HepG2 (cell line): ENCODE data around the gene TSTD1. TPM values are rescaled to one million over a fixed set of nuclear protein-coding genes. Genes with fewer than 3 reads are reported as not detected.

Experiments
- ATAC-seq: fragments of 200-7000 bp; cut with Tn5 transposase; 3 replicates; pipeline ENCODE4 v1.9.1; 2020; ENCODE audit warnings: mild to moderate bottlenecking, moderate library complexity
- BruUV-seq: library from RNA; stranded (reverse); fragments of 400-500 nt; replicated peaks from 2 replicates; lab custom pipeline; 2021; lab: Mats Ljungman, UMichigan
- CTCF ChIA-PET: fragments of 300-600 bp; formaldehyde crosslinking; extraction: SDS; loops from one replicate; lab custom pipeline; 2021; ENCODE audit warnings: low total read pairs, inconsistent platforms, low intra/inter-chr PET ratio; lab: Yijun Ruan, JAX
- POLR2A ChIA-PET: fragments of 350-600 bp; sonication (Branson Sonifier 250); formaldehyde crosslinking; loops from one replicate; lab custom pipeline; 2020; ENCODE audit warnings: antibody characterized with exemption, inconsistent platforms; lab: Yijun Ruan, JAX
- DNase-seq: peaks from one replicate; pipeline ENCODE4 v3.0.0-alpha.2; 2015; ENCODE audit warnings: low spot score
- FAIRE-seq: peaks from 3 replicates; lab custom pipeline; 2011; peaks lifted over from hg19 to GRCh38; lab: Jason Lieb, UNC
- H2AFZ ChIP-seq: one replicate; pipeline ENCODE4 v1.6.1; 2011; ENCODE audit warnings: low read length, inconsistent platforms
- H3K27ac ChIP-seq: fragments of 300-600 bp; 3 replicates; pipeline ENCODE4 v1.8.0; 2011; ENCODE audit warnings: mixed run types, mild to moderate bottlenecking, mixed read lengths, low read length, inconsistent platforms; ENCODE audit not compliant: insufficient read depth; ENCODE audit errors: extremely low read length
- H3K27me3 ChIP-seq, 2 experiments: fragments of 200-600 bp in 1 of 2; 2 replicates in 1 of 2; 3 replicates in 1 of 2; pipeline versions ENCODE4 v1.6.0 to v1.8.0; 2011; ENCODE audit warnings: low read length in 2 of 2, mild to moderate bottlenecking in 2 of 2, moderate library complexity in 2 of 2, inconsistent platforms in 1 of 2; ENCODE audit not compliant: insufficient read depth in 2 of 2, control insufficient read depth in 1 of 2
- H3K36me3 ChIP-seq, 2 experiments: fragments of 200-600 bp in 1 of 2; replicated peaks in 1 of 2; 2 replicates in 1 of 2; 3 replicates in 1 of 2; pipeline versions ENCODE4 v1.5.1 to v1.8.0; 2011; ENCODE audit warnings: low read length in 2 of 2, inconsistent platforms in 1 of 2; ENCODE audit not compliant: insufficient read depth in 2 of 2, control insufficient read depth in 1 of 2
- H3K4me1 ChIP-seq: 2 replicates; pipeline ENCODE4 v1.5.1; 2012; ENCODE audit warnings: low read length, inconsistent platforms; ENCODE audit not compliant: insufficient read depth
- H3K4me2 ChIP-seq: 2 replicates; pipeline ENCODE4 v1.6.0; 2011; ENCODE audit warnings: low read depth, low read length, inconsistent platforms
- H3K4me3 ChIP-seq, 3 experiments: fragments of 200-600 bp in 1 of 3; sonication (generic), shearing (Covaris generic) in 1 of 3; replicated peaks in 1 of 3; 2 replicates each; pipeline ENCODE4 v1.5.1; 2011 to 2016; ENCODE audit warnings: low read length in 3 of 3, inconsistent platforms in 2 of 3, low read depth in 2 of 3, mild to moderate bottlenecking in 2 of 3, control low read depth in 1 of 3, mixed read lengths in 1 of 3; ENCODE audit not compliant: insufficient read depth in 1 of 3
- H3K79me2 ChIP-seq: one replicate; pipeline ENCODE4 v1.6.1; 2011; ENCODE audit warnings: low read length, inconsistent platforms; ENCODE audit not compliant: insufficient read depth
- H3K9ac ChIP-seq: 2 replicates; pipeline ENCODE4 v1.6.0; 2011; ENCODE audit warnings: mild to moderate bottlenecking, low read depth, low read length, inconsistent platforms; ENCODE audit not compliant: insufficient read depth
- H3K9me3 ChIP-seq: 2 replicates; pipeline ENCODE4 v1.5.1; 2012; ENCODE audit warnings: mild to moderate bottlenecking, low read length
- H4K20me1 ChIP-seq: 2 replicates; pipeline ENCODE4 v1.6.0; 2011; ENCODE audit warnings: inconsistent platforms, mild to moderate bottlenecking, low read length, moderate library complexity; ENCODE audit not compliant: insufficient read depth
- ARID2 ChIP-seq: sonication (generic); formaldehyde crosslinking; IDR thresholded peaks from 2 replicates; pipeline ENCODE4 v1.8.1; 2022; ENCODE audit warnings: mild to moderate bottlenecking, missing genetic modification reagents, borderline replicate concordance
- CCDC6 ChIP-seq: sonication (generic); formaldehyde crosslinking; IDR thresholded peaks from 2 replicates; pipeline ENCODE4 v1.8.1; 2022; ENCODE audit warnings: mild to moderate bottlenecking, missing genetic modification reagents, moderate library complexity
- ETS1 ChIP-seq: sonication (generic); formaldehyde crosslinking; IDR thresholded peaks from 2 replicates; pipeline ENCODE4 v1.4.0; 2020; ENCODE audit warnings: missing genetic modification reagents
- EZH2 ChIP-seq: conservative IDR thresholded peaks from 2 replicates; pipeline ENCODE4 v1.6.1; 2012; ENCODE audit warnings: mild to moderate bottlenecking, low read depth, low read length, moderate library complexity
- FOXP1 ChIP-seq, 2 experiments: fragments of 450-650 bp in 1 of 2; IDR thresholded peaks; 2 replicates each; pipeline ENCODE4 v1.6.1; 2017 to 2018; ENCODE audit warnings: antibody characterized with exemption in 1 of 2
- JUNB ChIP-seq: sonication (generic); formaldehyde crosslinking; IDR thresholded peaks from 2 replicates; pipeline ENCODE4 v1.8.0; 2022; ENCODE audit warnings: missing genetic modification reagents, mild to moderate bottlenecking, borderline replicate concordance
- MAX ChIP-seq: IDR thresholded peaks from 2 replicates; pipeline ENCODE4 v1.6.1; 2012; ENCODE audit warnings: inconsistent platforms
- MED8 ChIP-seq: sonication (generic); formaldehyde crosslinking; IDR thresholded peaks from 2 replicates; pipeline ENCODE4 v1.8.1; 2023; ENCODE audit warnings: mild to moderate bottlenecking, missing genetic modification reagents; ENCODE audit not compliant: insufficient replicate concordance
- RAD51 ChIP-seq: fragments of 450-650 bp; IDR thresholded peaks from 2 replicates; pipeline ENCODE4 v1.6.1; 2016; ENCODE audit warnings: borderline replicate concordance
- YEATS2 ChIP-seq: sonication (generic); formaldehyde crosslinking; IDR thresholded peaks from 2 replicates; pipeline ENCODE4 v1.4.0; 2020; ENCODE audit warnings: missing genetic modification reagents, borderline replicate concordance
- YEATS4 ChIP-seq: sonication (generic); formaldehyde crosslinking; IDR thresholded peaks from 2 replicates; pipeline ENCODE4 v1.4.0; 2020; ENCODE audit warnings: missing genetic modification reagents, borderline replicate concordance
- ZFX ChIP-seq: sonication (generic); formaldehyde crosslinking; IDR thresholded peaks from 2 replicates; pipeline ENCODE4 v1.4.0; 2020; ENCODE audit warnings: mild to moderate bottlenecking, low read depth, missing genetic modification reagents, moderate library complexity
- ZNF10 ChIP-seq: sonication (generic); formaldehyde crosslinking; IDR thresholded peaks from 2 replicates; pipeline ENCODE4 v1.4.0; 2020; ENCODE audit warnings: mild to moderate bottlenecking, low read depth, missing genetic modification reagents, borderline replicate concordance
- ZNF232 ChIP-seq: sonication (generic); formaldehyde crosslinking; IDR thresholded peaks from 2 replicates; pipeline ENCODE4 v1.4.0; 2020; ENCODE audit warnings: missing genetic modification reagents, borderline replicate concordance
- ZNF264 ChIP-seq: sonication (generic); formaldehyde crosslinking; IDR thresholded peaks from 2 replicates; pipeline ENCODE4 v1.4.0; 2020; ENCODE audit warnings: missing genetic modification reagents
- ZNF468 ChIP-seq: sonication (generic); formaldehyde crosslinking; IDR thresholded peaks from 2 replicates; pipeline ENCODE4 v1.8.0; 2022; ENCODE audit warnings: mild to moderate bottlenecking, moderate library complexity, missing genetic modification reagents
- ZNF607 ChIP-seq: sonication (generic); formaldehyde crosslinking; IDR thresholded peaks from 2 replicates; pipeline ENCODE4 v1.5.1; 2020; ENCODE audit warnings: missing genetic modification reagents, mild to moderate bottlenecking, borderline replicate concordance
- ZNF776 ChIP-seq: sonication (generic); formaldehyde crosslinking; IDR thresholded peaks from 2 replicates; pipeline ENCODE4 v1.4.0; 2020; ENCODE audit warnings: mild to moderate bottlenecking, missing genetic modification reagents
- ZNF790 ChIP-seq: sonication (generic); formaldehyde crosslinking; IDR thresholded peaks from 2 replicates; pipeline ENCODE4 v1.8.0; 2022; ENCODE audit warnings: missing genetic modification reagents, mild to moderate bottlenecking, borderline replicate concordance
- ZNF883 ChIP-seq: sonication (generic); formaldehyde crosslinking; IDR thresholded peaks from 2 replicates; pipeline ENCODE4 v1.5.1; 2020; ENCODE audit warnings: mild to moderate bottlenecking, missing genetic modification reagents; ENCODE audit errors: not compliant biosample characterization
- WGBS: methylation state at CpG from one replicate; pipeline ENCODE4 v1.1.6; 2017; ENCODE audit warnings: low lambda C conversion rate; 5-methylcytosine and 5-hydroxymethylcytosine counted together
- in situ Hi-C: cut with HindIII; loops from 2 replicates; pipeline ENCODE4 v1.10.0; 2017; ENCODE audit warnings: low pct_unique_long_range_greater_than_20kb; ENCODE audit not compliant: extremely low pct_ligation_motif_present
- intact Hi-C: fragments of 100-400 bp; cut with micrococcal nuclease; formaldehyde crosslinking; loops from one replicate; pipeline ENCODE4 v1.10.0; 2022; ENCODE audit not compliant: unreplicated experiment
- polyA plus RNA-seq, 8 experiments: library from polyadenylated mRNA; depleted of rRNA in 3 of 8; stranded (reverse) in 7 of 8; unstranded in 1 of 8; fragments of >200 nt; fragmentation: Illumina TruSeq in 4 of 8; extraction: Trizol in 4 of 8; gene quantifications; 2 replicates each; pipeline versions ENCODE4 v1.2.1 to v1.2.3, GENCODE V29; 2011 to 2016; ENCODE audit warnings: low read depth in 4 of 8, missing spikeins in 1 of 8, mixed read lengths in 1 of 8; ENCODE audit not compliant: insufficient read depth in 1 of 8
- total RNA-seq, 5 experiments: library from RNA; depleted of rRNA; stranded (reverse); fragments of >200 nt; fragmentation: Illumina TruSeq; extraction: Trizol; gene quantifications; 2 replicates each; pipeline ENCODE4 v1.2.3, GENCODE V29; 2016; ENCODE audit warnings: low read depth in 1 of 5

TSTD1 gene
- total and polyA plus RNA-seq, 2 of the 13 experiments (the other 11 are each of a cell fraction or from before 2014, with no cell fraction given) = 0.15 to 0.31 TPM

DNA sequence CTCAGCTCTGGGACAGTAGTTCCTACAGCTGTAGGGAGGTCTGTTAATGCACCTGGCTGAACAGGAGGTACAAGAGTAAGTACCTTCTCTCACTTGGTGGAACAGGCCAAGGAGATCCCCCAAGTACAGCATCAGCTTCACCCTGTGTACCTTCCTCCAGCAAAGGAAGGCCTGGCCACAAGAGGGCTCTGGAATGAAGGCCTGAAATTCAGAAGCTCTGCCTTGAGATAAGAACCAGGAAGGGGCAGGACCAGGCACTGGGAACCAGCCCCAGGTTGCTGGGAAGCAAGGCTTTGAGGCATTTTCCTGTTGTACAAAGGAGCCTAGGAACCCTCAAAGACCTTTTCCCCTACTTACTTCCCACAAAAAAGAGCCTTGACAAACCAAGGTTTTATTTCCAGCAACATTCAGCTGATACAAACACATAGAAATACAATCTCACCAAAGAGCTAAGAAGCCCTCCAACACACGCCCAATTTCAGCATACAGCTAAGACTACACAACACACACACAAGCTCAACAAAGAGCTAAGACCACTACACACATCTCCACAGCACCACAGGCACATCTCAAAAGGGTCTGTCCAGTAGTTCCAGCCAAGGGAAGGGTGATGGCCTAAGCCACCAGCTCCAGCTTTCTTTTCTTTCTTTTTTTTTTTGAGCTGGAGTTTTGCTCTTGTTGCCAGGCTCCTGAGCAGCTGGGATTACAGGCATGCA, 41.3 kb downstream of the TSTD1 start (continued):
- TF ChIP-seq ZNF232 (CRISPR knock-in tag) = no peak

DNA sequence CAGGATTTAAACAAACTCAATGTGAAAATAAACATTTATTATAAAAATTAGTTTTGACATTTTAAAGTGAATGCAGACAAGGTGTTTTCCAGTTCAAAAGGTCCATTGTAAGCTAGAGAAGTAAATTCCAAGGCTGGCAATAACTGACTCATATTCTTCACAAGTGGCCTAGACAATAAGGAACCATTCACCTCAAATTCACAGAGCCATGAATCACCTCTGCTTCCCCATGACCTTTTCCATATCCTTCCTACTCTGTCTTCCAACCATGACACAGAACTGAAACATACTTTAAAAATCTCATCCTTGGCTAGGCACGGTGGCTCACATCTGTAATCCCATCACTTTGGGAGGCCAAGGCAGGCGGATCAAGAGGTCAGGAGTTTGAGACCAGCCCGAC, 42.6 kb downstream of the TSTD1 start:
- Histone ChIP-seq H2AFZ (no peak overlapping the region), H3K4me3 (no peak overlapping the region), H4K20me1 (no peaks in the 10 kb centered on the region), H3K36me3 (peaks cover 21 to 31% of the 10 kb centered on the region in 2 experiments; a peak in 4 of 5 replicates), H3K4me2 (no peak overlapping the region), H3K27ac (no peak overlapping the region), H3K4me1 (peaks cover 11% of the 10 kb centered on the region), H3K27me3 (no peaks in the 10 kb centered on the region), H3K9me3 (no peaks in the 10 kb centered on the region), H3K9ac (no peak overlapping the region)
- no TSS peak for BruUV-seq
- ChIA-PET CTCF (interaction anchor here (0.9 to 1.9 kb wide), 2 partner anchors 25 to 76 kb away, joined by 4 to 6 read pairs; partner anchors contain the start of gene F11R), POLR2A (no interaction called here)
- FAIRE-seq (no peak), ATAC-seq (no peak)
- intact Hi-C loops = loop anchor here (2.0 to 10.0 kb wide), 3 partner anchors 49 to 139 kb away; partner anchors contain the start of genes DEDD and USF1
- no peak for TF ChIP-seq ETS1 (CRISPR knock-in tag)
- no peak for TF ChIP-seq FOXP1 (IDR thresholded peaks at IDR 0.05)
- TF ChIP-seq FOXP1 (CRISPR knock-in tag; IDR thresholded peaks at IDR 0.05) = no peak
- TF ChIP-seq MAX = no peak
- TF ChIP-seq ZNF468 = no peak
- no peak for TF ChIP-seq RAD51
- no peak for TF ChIP-seq CCDC6 (CRISPR knock-in tag)
- no peak for TF ChIP-seq ZNF607
- no peak for TF ChIP-seq ZNF883
- no peak for TF ChIP-seq ZFX (CRISPR knock-in tag)
- TF ChIP-seq ZNF264 (CRISPR knock-in tag) = no peak
- no peak for TF ChIP-seq ZNF10 (CRISPR knock-in tag)
- TF ChIP-seq ARID2 = no peak
- no peak for TF ChIP-seq ZNF790
- TF ChIP-seq ZNF776 (CRISPR knock-in tag) = no peak
- no peak for TF ChIP-seq JUNB
- TF ChIP-seq EZH2 = no peak
- no peak for TF ChIP-seq MED8 (CRISPR knock-in tag)
- TF ChIP-seq YEATS4 (CRISPR knock-in tag) = no peak
- TF ChIP-seq YEATS2 = no peak
- TF ChIP-seq, all 625 proteins: peak for 0
- in situ Hi-C loops = loop anchor here (10.0 kb wide), 1 partner anchor 99 kb away; the partner anchor contains the start of gene KLHDC9
- no peaks in the 10 kb centered on the region for H3K79me2 ChIP-seq
- WGBS = 92% methylated on average over 3 of the region's 3 CpGs
- DNase-seq = no peak
